LNCaP clone FGC (cell line): ENCODE measurements around the gene ADGRF5.

ENCODE experiments used
- DNase-seq: peaks from one replicate; pipeline ENCODE4 v3.0.0-alpha.2; 2011; ENCODE audit warnings: low read depth
- H3K4me3 ChIP-seq: 2 replicates; pipeline ENCODE4 v1.5.1; 2011; ENCODE audit warnings: mild to moderate bottlenecking, low read depth, low read length, control low read depth
- CTCF ChIP-seq: IDR thresholded peaks from 2 replicates; pipeline ENCODE4 v1.5.1; 2012; ENCODE audit warnings: mild to moderate bottlenecking; ENCODE audit not compliant: control insufficient read depth, insufficient read depth; ENCODE audit errors: extremely low read depth

The ADGRF5 gene

DNA sequence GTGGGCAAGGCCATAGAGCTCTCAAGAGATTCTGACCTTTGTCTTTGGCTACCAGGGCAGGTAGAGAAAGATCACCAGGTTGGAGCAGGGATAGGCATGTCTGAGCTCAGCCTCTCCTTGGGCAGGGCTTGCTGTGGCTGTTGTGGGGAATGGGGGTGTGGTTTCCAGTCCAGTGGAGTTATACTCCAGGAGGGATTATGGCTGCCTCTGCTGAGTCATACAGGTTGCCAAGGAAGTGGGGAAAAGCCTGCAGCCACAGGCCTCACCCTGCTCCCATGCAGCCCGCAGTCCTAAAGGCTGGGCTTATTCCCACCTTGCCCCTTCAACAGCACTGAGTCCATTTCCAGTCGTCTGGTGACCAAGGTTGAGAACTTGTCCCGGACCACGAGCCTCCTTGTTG, 106.6 kb downstream of the ADGRF5 start:
- no peak overlapping the region for H3K4me3 ChIP-seq
- TF ChIP-seq CTCF = no peak
- DNase-seq = no peak

DNA sequence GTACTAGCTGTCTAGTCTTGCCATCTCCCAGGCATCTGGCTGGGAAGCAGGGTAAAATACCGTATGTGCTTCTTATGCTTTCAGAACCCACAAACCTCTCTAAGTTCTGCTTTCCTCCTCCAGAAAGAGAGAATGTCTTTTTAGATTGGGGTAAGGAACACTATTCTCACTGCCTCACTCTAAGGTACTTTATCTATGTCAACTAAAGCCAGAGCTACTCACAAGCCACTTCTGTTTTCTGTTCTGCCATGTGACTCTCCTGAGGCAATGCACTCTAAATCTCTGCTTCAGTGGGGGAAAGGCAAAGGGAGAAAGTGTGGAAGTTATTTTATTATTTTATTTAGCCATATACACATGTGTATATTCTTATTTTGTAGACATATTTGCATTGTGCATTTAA, 112.9 kb downstream of the ADGRF5 start:
- no peak for DNase-seq
- no peak overlapping the region for H3K4me3 ChIP-seq
- no peak for TF ChIP-seq CTCF
